ENCODE results near the gene MEI4. TPM values are rescaled to one million over a fixed set of nuclear protein-coding genes. Genes with fewer than 3 reads are reported as not detected.

Gene MEI4
- polyA plus RNA-seq, 1 donor, result not detected

Other genes with a start within 250 kb of the MEI4 start
- not detected for gene HTR1B, start 189.5 kb upstream of the MEI4 start, polyA plus RNA-seq (ENCODE audit: insufficient read length)